ENCODE results near the gene PLD5. TPM values are rescaled to one million over a fixed set of nuclear protein-coding genes. Genes with fewer than 3 reads are reported as not detected.

The PLD5 gene
- total RNA-seq, 1 experiment from 2014 or later, result 1.8 TPM

DNA sequence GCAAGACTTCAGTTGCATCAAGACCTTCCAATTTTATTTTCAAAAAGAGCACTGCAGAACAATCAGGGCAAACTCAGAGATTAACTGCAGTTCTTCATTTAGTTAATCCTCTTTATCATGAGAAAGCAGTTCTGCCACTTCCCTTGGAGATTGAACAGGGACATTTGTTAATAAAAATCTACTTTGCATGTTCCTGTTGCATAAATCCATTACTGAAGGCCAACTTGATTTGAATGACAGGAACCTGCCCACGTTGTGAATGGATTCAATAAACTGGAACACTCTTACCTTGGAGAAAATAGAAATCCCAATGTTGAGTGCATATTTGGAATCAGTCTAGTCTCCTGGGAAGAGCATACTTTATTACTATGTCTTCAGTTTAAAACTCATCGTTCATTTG is 19.6 kb upstream of the PLD5 start:
- Mint-ChIP-seq H3K4me3 (ENCODE audit: unreplicated experiment) (no peak overlapping the region), H3K27ac (ENCODE audit: unreplicated experiment) (no peak overlapping the region), H3K4me1 (ENCODE audit: low read depth, unreplicated experiment) (no peaks in the 10 kb centered on the region), H3K9me3 (ENCODE audit: unreplicated experiment) (peaks cover 3% of the 10 kb centered on the region), H3K36me3 (ENCODE audit: insufficient read depth, unreplicated experiment) (no peaks in the 10 kb centered on the region), H3K27me3 (ENCODE audit: insufficient read depth, unreplicated experiment) (no peaks in the 10 kb centered on the region)
- intact Hi-C loops (cut with micrococcal nuclease; ENCODE audit: unreplicated experiment), result no loop called here
- H3K9me3 ChIP-seq, result no peaks in the 10 kb centered on the region
- TF ChIP-seq, protein P1, sequence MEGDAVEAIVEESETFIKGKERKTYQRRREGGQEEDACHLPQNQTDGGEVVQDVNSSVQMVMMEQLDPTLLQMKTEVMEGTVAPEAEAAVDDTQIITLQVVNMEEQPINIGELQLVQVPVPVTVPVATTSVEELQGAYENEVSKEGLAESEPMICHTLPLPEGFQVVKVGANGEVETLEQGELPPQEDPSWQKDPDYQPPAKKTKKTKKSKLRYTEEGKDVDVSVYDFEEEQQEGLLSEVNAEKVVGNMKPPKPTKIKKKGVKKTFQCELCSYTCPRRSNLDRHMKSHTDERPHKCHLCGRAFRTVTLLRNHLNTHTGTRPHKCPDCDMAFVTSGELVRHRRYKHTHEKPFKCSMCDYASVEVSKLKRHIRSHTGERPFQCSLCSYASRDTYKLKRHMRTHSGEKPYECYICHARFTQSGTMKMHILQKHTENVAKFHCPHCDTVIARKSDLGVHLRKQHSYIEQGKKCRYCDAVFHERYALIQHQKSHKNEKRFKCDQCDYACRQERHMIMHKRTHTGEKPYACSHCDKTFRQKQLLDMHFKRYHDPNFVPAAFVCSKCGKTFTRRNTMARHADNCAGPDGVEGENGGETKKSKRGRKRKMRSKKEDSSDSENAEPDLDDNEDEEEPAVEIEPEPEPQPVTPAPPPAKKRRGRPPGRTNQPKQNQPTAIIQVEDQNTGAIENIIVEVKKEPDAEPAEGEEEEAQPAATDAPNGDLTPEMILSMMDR (IDR thresholded peaks at IDR 0.05; ENCODE audit: insufficient read depth in 1 of 2, low read depth in 1 of 2, low read length in 1 of 2, severe bottlenecking in 1 of 2, unreplicated experiment in 1 of 2), result no peak
- ChIA-PET POLR2A (no interaction called here), CTCF (no interaction called here)
- DNase-seq, result no peak
- H3K27me3 ChIP-seq (replicated peaks; ENCODE audit: control insufficient read depth, insufficient read depth, low read length), result no peaks in the 10 kb centered on the region
- H3K36me3 ChIP-seq (ENCODE audit: control insufficient read depth, insufficient read depth, low read length), result no peaks in the 10 kb centered on the region
- H3K4me3 ChIP-seq (ENCODE audit: low read depth, low read length), result no peak overlapping the region
- H3K4me1 ChIP-seq, result peaks cover 16% of the 10 kb centered on the region
- no TSS peak for BruUV-seq (replicated peaks)

DNA sequence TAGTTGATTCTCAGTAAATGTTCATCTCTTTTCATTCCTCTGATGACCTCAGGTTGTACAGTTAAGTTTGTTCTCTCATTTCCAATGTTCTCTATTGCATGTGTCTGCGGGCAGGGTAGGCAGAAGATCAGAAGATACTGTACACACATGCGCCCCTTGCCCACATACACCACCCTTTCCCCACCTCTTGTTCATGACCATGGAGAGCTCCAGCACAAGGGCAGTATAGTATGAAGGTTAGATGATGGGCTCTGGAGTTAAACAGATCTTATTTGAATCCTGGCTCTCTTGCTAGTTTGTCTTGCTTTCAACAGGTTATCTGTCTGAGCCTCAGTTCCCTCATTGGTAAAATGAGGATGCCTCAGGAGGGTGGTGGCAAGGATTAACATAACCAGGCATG is 17.8 kb upstream of the PLD5 start:
- Mint-ChIP-seq H3K9me3 (ENCODE audit: unreplicated experiment) (peaks cover 13% of the 10 kb centered on the region), H3K4me1 (ENCODE audit: low read depth, unreplicated experiment) (no peaks in the 10 kb centered on the region), H3K27me3 (ENCODE audit: insufficient read depth, unreplicated experiment) (no peaks in the 10 kb centered on the region), H3K4me3 (ENCODE audit: unreplicated experiment) (no peak overlapping the region), H3K36me3 (ENCODE audit: insufficient read depth, unreplicated experiment) (no peaks in the 10 kb centered on the region), H3K27ac (ENCODE audit: unreplicated experiment) (no peak overlapping the region)
- DNase-seq, result no peak
- TF ChIP-seq, protein P1 (IDR thresholded peaks at IDR 0.05; ENCODE audit: insufficient read depth in 1 of 2, low read depth in 1 of 2, low read length in 1 of 2, severe bottlenecking in 1 of 2, unreplicated experiment in 1 of 2), result no peak
- Histone ChIP-seq H3K4me1 (peaks cover 13% of the 10 kb centered on the region), H3K4me3 (ENCODE audit: low read depth, low read length) (no peak overlapping the region), H3K27me3 (replicated peaks; ENCODE audit: control insufficient read depth, insufficient read depth, low read length) (no peaks in the 10 kb centered on the region), H3K9me3 (no peaks in the 10 kb centered on the region), H3K36me3 (ENCODE audit: control insufficient read depth, insufficient read depth, low read length) (no peaks in the 10 kb centered on the region)
- ChIA-PET CTCF (no interaction called here), POLR2A (no interaction called here)
- no TSS peak for BruUV-seq (replicated peaks)
- intact Hi-C loops (cut with micrococcal nuclease; ENCODE audit: unreplicated experiment), result no loop called here

DNA sequence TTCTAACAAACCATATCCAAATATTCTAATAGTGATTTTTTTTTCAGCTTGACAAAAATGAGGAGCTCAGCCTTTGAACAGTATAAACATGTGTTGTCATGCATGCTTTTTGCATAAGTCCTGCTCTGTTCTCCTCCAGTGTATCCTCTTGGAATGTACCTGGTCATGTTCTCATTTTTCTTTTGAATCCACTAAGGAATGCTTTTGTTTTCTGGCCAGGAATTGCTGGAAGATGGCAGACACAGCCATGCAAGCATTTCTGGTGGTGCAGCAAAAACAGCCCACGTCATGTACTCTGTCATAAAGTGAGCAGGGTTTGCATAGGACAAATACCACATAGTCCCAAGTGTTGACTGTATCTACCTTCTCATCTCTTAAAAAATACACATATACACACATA is 11.5 kb upstream of the PLD5 start:
- Histone ChIP-seq H3K9me3 (no peaks in the 10 kb centered on the region), H3K27me3 (replicated peaks; ENCODE audit: control insufficient read depth, insufficient read depth, low read length) (no peaks in the 10 kb centered on the region), H3K4me3 (ENCODE audit: low read depth, low read length) (no peak overlapping the region), H3K4me1 (peaks cover 11% of the 10 kb centered on the region), H3K36me3 (ENCODE audit: control insufficient read depth, insufficient read depth, low read length) (no peaks in the 10 kb centered on the region)
- H3K4me1 Mint-ChIP-seq (ENCODE audit: low read depth, unreplicated experiment), result peaks cover 7% of the 10 kb centered on the region
- H3K27me3 Mint-ChIP-seq (ENCODE audit: insufficient read depth, unreplicated experiment), result no peaks in the 10 kb centered on the region
- no peak overlapping the region for H3K4me3 Mint-ChIP-seq (ENCODE audit: unreplicated experiment)
- CTCF ChIA-PET, result no interaction called here
- DNase-seq, result no peak
- BruUV-seq (replicated peaks), result no TSS peak
- H3K27ac Mint-ChIP-seq (ENCODE audit: unreplicated experiment), result no peak overlapping the region
- intact Hi-C loops (cut with micrococcal nuclease; ENCODE audit: unreplicated experiment), result no loop called here
- TF ChIP-seq, protein P1 (IDR thresholded peaks at IDR 0.05; ENCODE audit: insufficient read depth in 1 of 2, low read depth in 1 of 2, low read length in 1 of 2, severe bottlenecking in 1 of 2, unreplicated experiment in 1 of 2), result no peak
- H3K36me3 Mint-ChIP-seq (ENCODE audit: insufficient read depth, unreplicated experiment), result no peaks in the 10 kb centered on the region
- POLR2A ChIA-PET, result no interaction called here
- H3K9me3 Mint-ChIP-seq (ENCODE audit: unreplicated experiment), result peaks cover 13% of the 10 kb centered on the region
